Effector CD8-positive, alpha-beta T cell (primary cell): ENCODE data around the gene CXCL11.
"Not testable (repeated sequence)": the region's sequence is repeated elsewhere in the genome, so short reads cannot be mapped to it uniquely, and the experiment has no call there.

Experiments
- DNase-seq: peaks from one replicate; lab custom pipeline; 2025; lab: John Stamatoyannopoulos, UW

The CXCL11 gene

GRCh38 chr4:76042241-76042998 is 6.5 kb upstream of the CXCL11 start:
- DNase-seq, result not testable (repeated sequence)

- DNase-seq, result no peak
Measured at GRCh38 chr4:76036855-76037254, 985 bp upstream of the CXCL11 start.

- no peak for DNase-seq
Measured at GRCh38 chr4:76035141-76035540, 729 bp downstream of the CXCL11 start.

GRCh38 chr4:76029300-76029699 is 6.6 kb downstream of the CXCL11 start:
- no peak for DNase-seq

GRCh38 chr4:76028350-76028765 is 7.5 kb downstream of the CXCL11 start:
- no peak for DNase-seq

GRCh38 chr4:76024065-76024464 is 11.8 kb downstream of the CXCL11 start:
- DNase-seq, result no peak

GRCh38 chr4:76023389-76023788 is 12.5 kb downstream of the CXCL11 start, which contains the start of gene CXCL10:
TSS of gene CXCL10 (minus strand) at chr4:76023497. CDS start at chr4:76023431, 66 bp downstream.
- no peak for DNase-seq

- DNase-seq, result no peak
Measured at GRCh38 chr4:76022677-76023076, 13.2 kb downstream of the CXCL11 start.

GRCh38 chr4:76022031-76022430 is 13.8 kb downstream of the CXCL11 start:
- DNase-seq, result no peak

GRCh38 chr4:76017056-76017686 is 18.7 kb downstream of the CXCL11 start:
- no peak for DNase-seq

- no peak for DNase-seq
Measured at GRCh38 chr4:76016393-76016792, 19.5 kb downstream of the CXCL11 start.

- no peak for DNase-seq
Measured at GRCh38 chr4:76013540-76013939, 22.3 kb downstream of the CXCL11 start.

GRCh38 chr4:76012388-76012801 is 23.5 kb downstream of the CXCL11 start:
- no peak for DNase-seq

GRCh38 chr4:76011700-76012387 is 24.0 kb downstream of the CXCL11 start:
- DNase-seq, result no peak

- DNase-seq, result no peak
Measured at GRCh38 chr4:76011018-76011670, 24.7 kb downstream of the CXCL11 start.

- no peak for DNase-seq
Measured at GRCh38 chr4:76010576-76010975, 25.3 kb downstream of the CXCL11 start.

GRCh38 chr4:76009311-76009710 is 26.6 kb downstream of the CXCL11 start:
- no peak for DNase-seq

GRCh38 chr4:76007089-76007862 is 28.6 kb downstream of the CXCL11 start, which contains the start of gene CXCL9:
TSS of gene CXCL9 (minus strand) at chr4:76007509. CDS start at chr4:76007449, 60 bp downstream.
- no peak for DNase-seq

GRCh38 chr4:76003620-76004019 is 32.2 kb downstream of the CXCL11 start:
- DNase-seq, result no peak

- DNase-seq, result no peak
Measured at GRCh38 chr4:76003035-76003434, 32.8 kb downstream of the CXCL11 start.

- DNase-seq, result no peak
Measured at GRCh38 chr4:76002176-76002575, 33.7 kb downstream of the CXCL11 start.
